ENCODE data around the gene TRIM2.

TRIM2 gene

GRCh38 chr4:153257151-153257620 lies 52.9 kb downstream of the TRIM2 start:
- no peak for FAIRE-seq

GRCh38 chr4:153257991-153258390 lies 53.7 kb downstream of the TRIM2 start:
- FAIRE-seq = no peak

- no peak for FAIRE-seq
Measured at GRCh38 chr4:153258750-153259149, 54.5 kb downstream of the TRIM2 start.

- FAIRE-seq = no peak
Measured at GRCh38 chr4:153259661-153260060, 55.4 kb downstream of the TRIM2 start.

- no peak for FAIRE-seq
Measured at GRCh38 chr4:153260132-153260531, 55.9 kb downstream of the TRIM2 start.

GRCh38 chr4:153260553-153261300 lies 56.5 kb downstream of the TRIM2 start:
- no peak for FAIRE-seq

- no peak for FAIRE-seq
Measured at GRCh38 chr4:153261461-153261860, 57.2 kb downstream of the TRIM2 start.

GRCh38 chr4:153261914-153262313 lies 57.7 kb downstream of the TRIM2 start:
- FAIRE-seq = no peak

- no peak for FAIRE-seq
Measured at GRCh38 chr4:153265306-153266047, 61.2 kb downstream of the TRIM2 start.

- FAIRE-seq = no peak
Measured at GRCh38 chr4:153266988-153267387, 62.7 kb downstream of the TRIM2 start.

- FAIRE-seq = no peak
Measured at GRCh38 chr4:153267890-153268289, 63.6 kb downstream of the TRIM2 start.

- FAIRE-seq = no peak
Measured at GRCh38 chr4:153268295-153268694, 64.1 kb downstream of the TRIM2 start.

GRCh38 chr4:153269218-153269990 lies 65.2 kb downstream of the TRIM2 start:
- FAIRE-seq = no peak

- no peak for FAIRE-seq
Measured at GRCh38 chr4:153270361-153270760, 66.1 kb downstream of the TRIM2 start.

- no peak for FAIRE-seq
Measured at GRCh38 chr4:153271820-153272219, 67.6 kb downstream of the TRIM2 start.

- FAIRE-seq = no peak
Measured at GRCh38 chr4:153273751-153274150, 69.5 kb downstream of the TRIM2 start.

- FAIRE-seq = no peak
Measured at GRCh38 chr4:153274967-153275366, 70.7 kb downstream of the TRIM2 start.

GRCh38 chr4:153275380-153276276 lies 71.4 kb downstream of the TRIM2 start:
- no peak for FAIRE-seq

GRCh38 chr4:153276971-153277370 lies 72.7 kb downstream of the TRIM2 start:
- no peak for FAIRE-seq

GRCh38 chr4:153281476-153281875 lies 77.2 kb downstream of the TRIM2 start:
- no peak for FAIRE-seq

- FAIRE-seq = no peak
Measured at GRCh38 chr4:153282023-153282422, 77.8 kb downstream of the TRIM2 start.

- FAIRE-seq = no peak
Measured at GRCh38 chr4:153283260-153283659, 79.0 kb downstream of the TRIM2 start.

All from A204.1 (cell line).